ENCODE data around the gene ETFDH. TPM values are rescaled to one million over a fixed set of nuclear protein-coding genes. Genes with fewer than 3 reads are reported as not detected.
"Not testable (repeated sequence)": the region's sequence is repeated elsewhere in the genome, so short reads cannot be mapped to it uniquely, and the experiment has no call there.

The ETFDH gene
- total and polyA plus RNA-seq, 2 donors (not counting 1 experiment from before 2014, with no cell fraction given), result 34.8 to 38.6 TPM

DNA sequence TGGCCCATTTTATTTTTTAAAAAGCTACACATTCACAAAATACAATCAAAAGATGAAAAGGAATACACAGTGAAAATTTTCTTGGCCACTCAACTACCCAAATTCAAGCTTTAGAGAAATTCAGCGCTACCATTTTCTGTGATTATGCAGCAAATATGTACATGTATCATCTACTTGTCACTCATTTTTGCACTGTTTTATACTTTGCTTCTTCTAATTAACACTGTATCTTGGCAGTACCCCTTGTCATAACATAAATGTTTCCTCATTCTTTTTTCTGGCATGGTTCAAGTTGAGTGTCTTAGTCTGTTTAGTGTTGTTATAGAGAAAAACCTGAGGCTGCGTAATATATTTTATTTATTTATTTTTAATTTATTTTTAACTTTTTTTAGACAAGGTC is 66.8 kb downstream of the ETFDH start:
- Histone ChIP-seq H3K9me3 (ENCODE audit: control insufficient read depth, insufficient read depth, low read depth, low read length) (no peaks in the 10 kb centered on the region), H3K36me3 (ENCODE audit: control insufficient read depth, insufficient read depth, low read length) (no peaks in the 10 kb centered on the region), H3K4me2 (ENCODE audit: extremely low read depth, insufficient read depth, low read length) (no peak overlapping the region), H3K27ac (ENCODE audit: insufficient read depth, low read length) (no peak overlapping the region), H3K9ac (ENCODE audit: insufficient read depth, low read length) (no peak overlapping the region), H3K4me3 (replicated peaks in 1 of 4; ENCODE audit: control extremely low read depth in 1 of 4, insufficient read depth in 1 of 4, low read depth in 3 of 4, low read length in 4 of 4) (no peak overlapping the region), H4K20me1 (ENCODE audit: control insufficient read depth, extremely low read depth, insufficient read depth, low read length) (no peaks in the 10 kb centered on the region), H3K4me1 (ENCODE audit: control insufficient read depth, extremely low read depth, insufficient read depth, low read length) (no peaks in the 10 kb centered on the region), H2AFZ (ENCODE audit: low read length) (no peak overlapping the region), H3K79me2 (ENCODE audit: control insufficient read depth, insufficient read depth, low read length) (no peaks in the 10 kb centered on the region), H3K27me3 (ENCODE audit: control insufficient read depth, insufficient read depth, low read length) (no peaks in the 10 kb centered on the region)
- no peak for DNase-seq (ENCODE audit: low read depth in 2 of 2)
- no peak for TF ChIP-seq EZH2 (IDR thresholded peaks at IDR 0.05; ENCODE audit: low read length, missing control alignments)
- TF ChIP-seq, protein P1, sequence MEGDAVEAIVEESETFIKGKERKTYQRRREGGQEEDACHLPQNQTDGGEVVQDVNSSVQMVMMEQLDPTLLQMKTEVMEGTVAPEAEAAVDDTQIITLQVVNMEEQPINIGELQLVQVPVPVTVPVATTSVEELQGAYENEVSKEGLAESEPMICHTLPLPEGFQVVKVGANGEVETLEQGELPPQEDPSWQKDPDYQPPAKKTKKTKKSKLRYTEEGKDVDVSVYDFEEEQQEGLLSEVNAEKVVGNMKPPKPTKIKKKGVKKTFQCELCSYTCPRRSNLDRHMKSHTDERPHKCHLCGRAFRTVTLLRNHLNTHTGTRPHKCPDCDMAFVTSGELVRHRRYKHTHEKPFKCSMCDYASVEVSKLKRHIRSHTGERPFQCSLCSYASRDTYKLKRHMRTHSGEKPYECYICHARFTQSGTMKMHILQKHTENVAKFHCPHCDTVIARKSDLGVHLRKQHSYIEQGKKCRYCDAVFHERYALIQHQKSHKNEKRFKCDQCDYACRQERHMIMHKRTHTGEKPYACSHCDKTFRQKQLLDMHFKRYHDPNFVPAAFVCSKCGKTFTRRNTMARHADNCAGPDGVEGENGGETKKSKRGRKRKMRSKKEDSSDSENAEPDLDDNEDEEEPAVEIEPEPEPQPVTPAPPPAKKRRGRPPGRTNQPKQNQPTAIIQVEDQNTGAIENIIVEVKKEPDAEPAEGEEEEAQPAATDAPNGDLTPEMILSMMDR (conservative IDR thresholded peaks at IDR 0.05 in 1 of 2, IDR thresholded peaks at IDR 0.05 in 1 of 2; ENCODE audit: low read depth in 1 of 2, low read length in 2 of 2), result no peak

DNA sequence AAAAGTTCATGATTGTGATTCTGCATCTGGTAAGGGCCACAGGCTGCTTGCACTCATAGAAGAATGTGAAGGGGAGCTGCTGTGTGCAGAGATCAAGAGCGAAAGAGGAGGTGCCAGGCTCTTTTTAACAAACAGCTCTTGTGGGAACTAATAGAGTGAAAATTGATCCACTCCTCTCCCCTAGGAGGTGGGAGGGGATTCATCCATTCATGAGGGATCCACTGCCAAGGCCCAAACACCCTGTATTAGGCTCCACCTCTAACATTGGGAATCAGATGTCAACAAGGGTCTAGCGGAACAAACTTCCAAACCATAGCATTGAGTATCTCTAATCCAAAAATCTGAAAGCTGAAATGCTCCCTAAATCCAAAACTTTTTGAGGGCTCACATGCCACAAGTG is 67.5 kb downstream of the ETFDH start:
- no peak for DNase-seq (ENCODE audit: low read depth in 2 of 2)
- no peak for TF ChIP-seq EZH2 (IDR thresholded peaks at IDR 0.05; ENCODE audit: low read length, missing control alignments)
- TF ChIP-seq, protein P1 (conservative IDR thresholded peaks at IDR 0.05 in 1 of 2, IDR thresholded peaks at IDR 0.05 in 1 of 2; ENCODE audit: low read depth in 1 of 2, low read length in 2 of 2), result no peak
- no peak overlapping the region for H2AFZ ChIP-seq (ENCODE audit: low read length)
- no peak overlapping the region for H3K27ac ChIP-seq (ENCODE audit: insufficient read depth, low read length)
- no peak overlapping the region for H3K4me3 ChIP-seq (replicated peaks in 1 of 4; ENCODE audit: control extremely low read depth in 1 of 4, insufficient read depth in 1 of 4, low read depth in 3 of 4, low read length in 4 of 4)
- no peaks in the 10 kb centered on the region for H3K79me2 ChIP-seq (ENCODE audit: control insufficient read depth, insufficient read depth, low read length)
- H3K9ac ChIP-seq (ENCODE audit: insufficient read depth, low read length), result no peak overlapping the region
- no peaks in the 10 kb centered on the region for H3K4me1 ChIP-seq (ENCODE audit: control insufficient read depth, extremely low read depth, insufficient read depth, low read length)
- H3K27me3 ChIP-seq (ENCODE audit: control insufficient read depth, insufficient read depth, low read length), result no peaks in the 10 kb centered on the region
- no peaks in the 10 kb centered on the region for H3K9me3 ChIP-seq (ENCODE audit: control insufficient read depth, insufficient read depth, low read depth, low read length)
- H4K20me1 ChIP-seq (ENCODE audit: control insufficient read depth, extremely low read depth, insufficient read depth, low read length), result no peaks in the 10 kb centered on the region
- H3K4me2 ChIP-seq (ENCODE audit: extremely low read depth, insufficient read depth, low read length), result no peak overlapping the region
- H3K36me3 ChIP-seq (ENCODE audit: control insufficient read depth, insufficient read depth, low read length), result no peaks in the 10 kb centered on the region

DNA sequence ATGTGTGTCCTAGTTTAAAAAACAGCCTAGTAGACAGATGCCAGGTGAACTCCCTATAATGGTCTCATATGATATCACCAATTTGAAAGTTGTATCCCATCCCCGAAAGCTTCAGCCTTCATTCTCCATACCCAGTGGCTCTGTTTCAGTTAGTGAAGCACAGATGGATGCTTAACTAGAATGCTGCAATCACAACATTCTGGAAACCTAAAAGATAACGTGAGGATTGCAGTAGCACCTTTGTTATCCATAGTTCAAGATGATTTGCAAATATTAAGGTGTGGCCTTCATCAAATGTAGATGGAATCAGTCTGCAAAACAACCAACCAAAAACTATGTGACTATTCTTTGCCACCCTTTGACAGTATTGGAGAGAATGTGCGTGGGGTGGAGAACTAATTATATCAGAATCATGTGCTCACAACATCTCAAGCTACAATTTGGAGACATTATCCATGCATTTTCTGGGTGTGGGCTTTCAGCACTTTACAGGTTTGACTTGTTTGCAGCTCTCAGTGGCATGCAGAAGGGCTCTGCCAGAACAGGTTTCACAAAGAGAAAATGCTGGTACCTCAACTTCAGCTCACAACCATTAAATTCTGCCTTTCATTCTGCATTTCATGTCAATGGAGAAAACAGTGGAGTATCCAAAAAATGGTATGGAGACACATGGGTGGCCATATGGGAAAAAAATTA is 69.4 kb downstream of the ETFDH start:
- TF ChIP-seq EZH2 (IDR thresholded peaks at IDR 0.05; ENCODE audit: low read length, missing control alignments), result no peak
- TF ChIP-seq, protein P1 (conservative IDR thresholded peaks at IDR 0.05 in 1 of 2, IDR thresholded peaks at IDR 0.05 in 1 of 2; ENCODE audit: low read depth in 1 of 2, low read length in 2 of 2), result no peak
- Histone ChIP-seq H3K9me3 (ENCODE audit: control insufficient read depth, insufficient read depth, low read depth, low read length) (no peaks in the 10 kb centered on the region), H4K20me1 (ENCODE audit: control insufficient read depth, extremely low read depth, insufficient read depth, low read length) (no peaks in the 10 kb centered on the region), H2AFZ (ENCODE audit: low read length) (no peak overlapping the region), H3K27ac (ENCODE audit: insufficient read depth, low read length) (no peak overlapping the region), H3K9ac (ENCODE audit: insufficient read depth, low read length) (no peak overlapping the region), H3K4me2 (ENCODE audit: extremely low read depth, insufficient read depth, low read length) (no peak overlapping the region), H3K27me3 (ENCODE audit: control insufficient read depth, insufficient read depth, low read length) (no peaks in the 10 kb centered on the region), H3K4me3 (replicated peaks in 1 of 4; ENCODE audit: control extremely low read depth in 1 of 4, insufficient read depth in 1 of 4, low read depth in 3 of 4, low read length in 4 of 4) (no peak overlapping the region), H3K4me1 (ENCODE audit: control insufficient read depth, extremely low read depth, insufficient read depth, low read length) (no peaks in the 10 kb centered on the region), H3K79me2 (ENCODE audit: control insufficient read depth, insufficient read depth, low read length) (no peaks in the 10 kb centered on the region), H3K36me3 (ENCODE audit: control insufficient read depth, insufficient read depth, low read length) (no peaks in the 10 kb centered on the region)
- DNase-seq (ENCODE audit: low read depth in 2 of 2), result no peak

DNA sequence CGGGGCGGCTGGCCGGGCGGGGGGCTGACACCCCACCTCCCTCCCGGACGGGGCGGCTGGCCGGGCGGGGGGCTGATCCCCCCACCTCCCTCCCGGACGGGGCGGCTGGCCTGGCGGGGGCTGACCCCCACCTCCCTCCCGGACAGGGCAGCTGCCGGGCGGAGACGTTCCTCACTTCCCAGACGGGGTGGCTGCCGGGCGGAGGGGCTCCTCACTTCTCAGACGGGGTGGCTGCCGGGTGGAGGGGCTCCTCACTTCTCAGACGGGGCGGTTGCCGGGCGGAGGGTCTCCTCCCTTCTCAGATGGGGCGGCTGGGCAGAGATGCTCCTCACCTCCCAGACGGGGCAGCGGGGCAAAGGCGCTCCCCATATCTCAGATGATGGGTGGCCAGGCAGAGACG is 74.4 kb downstream of the ETFDH start:
- H3K4me3 ChIP-seq (replicated peaks in 1 of 4; ENCODE audit: control extremely low read depth in 1 of 4, insufficient read depth in 1 of 4, low read depth in 3 of 4, low read length in 4 of 4); H3K9ac ChIP-seq (ENCODE audit: insufficient read depth, low read length); H3K4me1 ChIP-seq (ENCODE audit: control insufficient read depth, extremely low read depth, insufficient read depth, low read length); H3K4me2 ChIP-seq (ENCODE audit: extremely low read depth, insufficient read depth, low read length); H4K20me1 ChIP-seq (ENCODE audit: control insufficient read depth, extremely low read depth, insufficient read depth, low read length); H3K27me3 ChIP-seq (ENCODE audit: control insufficient read depth, insufficient read depth, low read length); DNase-seq (ENCODE audit: low read depth in 2 of 2); H2AFZ ChIP-seq (ENCODE audit: low read length); H3K9me3 ChIP-seq (ENCODE audit: control insufficient read depth, insufficient read depth, low read depth, low read length); H3K79me2 ChIP-seq (ENCODE audit: control insufficient read depth, insufficient read depth, low read length); H3K27ac ChIP-seq (ENCODE audit: insufficient read depth, low read length); H3K36me3 ChIP-seq (ENCODE audit: control insufficient read depth, insufficient read depth, low read length): not testable (repeated sequence)

All from fibroblast of lung (primary cell).